IMR-90 (cell line): ENCODE data around the gene SLC51A. TPM values are rescaled to one million over a fixed set of nuclear protein-coding genes. Genes with fewer than 3 reads are reported as not detected.

ENCODE experiments used
- ATAC-seq: fragments of 200-7000 bp; cut with Tn5 transposase; 2 replicates; pipeline ENCODE4 v1.9.1; 2020; ENCODE audit warnings: low read depth, mild to moderate bottlenecking, moderate library complexity
- BruUV-seq: library from RNA; stranded (reverse); fragments of 400-500 nt; replicated peaks from 2 replicates; lab custom pipeline; 2021; lab: Mats Ljungman, UMichigan
- CTCF ChIA-PET: fragments of 300-600 bp; formaldehyde crosslinking; extraction: SDS; loops from one replicate; lab custom pipeline; 2021; ENCODE audit warnings: antibody characterized with exemption; lab: Yijun Ruan, JAX
- POLR2A ChIA-PET: fragments of 300-600 bp; sonication (Branson Sonifier 250); formaldehyde crosslinking; loops from one replicate; lab custom pipeline; 2022; ENCODE audit warnings: antibody characterized with exemption; ENCODE audit not compliant: unreplicated experiment; lab: Charles Lee
- DNase-seq: peaks from one replicate; pipeline ENCODE4 v3.0.0; 2013
- H2AFZ ChIP-seq: replicated peaks from 2 replicates; pipeline ENCODE3; 2013; ENCODE audit warnings: low read length, mild to moderate bottlenecking; ENCODE audit not compliant: poor library complexity
- H2AK5ac ChIP-seq: 2 replicates; pipeline ENCODE4 v1.6.1; 2013; ENCODE audit warnings: low read depth, low read length, inconsistent platforms
- H2AK9ac ChIP-seq: replicated peaks from 2 replicates; pipeline ENCODE3; 2013; ENCODE audit warnings: mild to moderate bottlenecking, low read depth, low read length, moderate library complexity; ENCODE audit not compliant: poor library complexity
- H2BK120ac ChIP-seq: 2 replicates; pipeline ENCODE4 v1.6.1; 2013; ENCODE audit warnings: low read depth, low read length, inconsistent platforms
- H2BK15ac ChIP-seq: 3 replicates; pipeline ENCODE4 v1.6.1; 2013; ENCODE audit warnings: low read depth, low read length, inconsistent platforms
- H2BK20ac ChIP-seq: 2 replicates; pipeline ENCODE4 v1.6.1; 2013; ENCODE audit warnings: low read depth, mild to moderate bottlenecking, inconsistent platforms, low read length, moderate library complexity
- H2BK5ac ChIP-seq: 2 replicates; pipeline ENCODE4 v1.6.1; 2013; ENCODE audit warnings: mild to moderate bottlenecking, low read depth, low read length, inconsistent platforms; ENCODE audit not compliant: poor library complexity, severe bottlenecking
- H3K14ac ChIP-seq: replicated peaks from 2 replicates; pipeline ENCODE4 v1.6.1; 2013; ENCODE audit warnings: low read depth, low read length, inconsistent platforms
- H3K18ac ChIP-seq: 2 replicates; pipeline ENCODE4 v1.6.1; 2013; ENCODE audit warnings: low read depth, low read length, control low read depth
- H3K23ac ChIP-seq: 2 replicates; pipeline ENCODE4 v1.6.1; 2013; ENCODE audit warnings: low read depth, low read length, inconsistent platforms
- H3K27ac ChIP-seq: 2 replicates; pipeline ENCODE4 v1.5.1; 2013; ENCODE audit warnings: mild to moderate bottlenecking, control low read depth, low read length; ENCODE audit not compliant: insufficient read depth
- H3K27me3 ChIP-seq: 2 replicates; pipeline ENCODE4 v1.6.1; 2013; ENCODE audit warnings: low read length; ENCODE audit not compliant: control insufficient read depth, insufficient read depth
- H3K36me3 ChIP-seq: 2 replicates; pipeline ENCODE4 v1.6.1; 2013; ENCODE audit warnings: low read length, mixed read lengths; ENCODE audit not compliant: control insufficient read depth, insufficient read depth
- H3K4ac ChIP-seq: 2 replicates; pipeline ENCODE4 v1.6.1; 2013; ENCODE audit warnings: low read depth, low read length, inconsistent platforms
- H3K4me1 ChIP-seq: 2 replicates; pipeline ENCODE4 v1.6.1; 2013; ENCODE audit warnings: low read length, mixed read lengths; ENCODE audit not compliant: control insufficient read depth, insufficient read depth
- H3K4me2 ChIP-seq: 2 replicates; pipeline ENCODE4 v1.6.1; 2013; ENCODE audit warnings: low read depth, mild to moderate bottlenecking, control low read depth, low read length, moderate library complexity
- H3K4me3 ChIP-seq: 2 replicates; pipeline ENCODE4 v1.5.1; 2013; ENCODE audit warnings: low read depth, mild to moderate bottlenecking, control low read depth, low read length, moderate library complexity; ENCODE audit not compliant: insufficient read depth
- H3K56ac ChIP-seq: 2 replicates; pipeline ENCODE4 v1.6.1; 2013; ENCODE audit warnings: low read length, inconsistent platforms; ENCODE audit not compliant: insufficient read depth; ENCODE audit errors: extremely low read depth
- H3K79me1 ChIP-seq, 2 experiments: 2 replicates each; pipeline ENCODE4 v1.6.1; 2013; ENCODE audit warnings: low read length in 2 of 2, inconsistent platforms in 1 of 2, low read depth in 1 of 2
- H3K9ac ChIP-seq: 2 replicates; pipeline ENCODE4 v1.6.1; 2013; ENCODE audit warnings: low read depth, low read length, control low read depth
- H3K9me1 ChIP-seq: 2 replicates; pipeline ENCODE4 v1.6.1; 2013; ENCODE audit warnings: low read length, inconsistent platforms; ENCODE audit not compliant: insufficient read depth
- H3K9me3 ChIP-seq: 2 replicates; pipeline ENCODE4 v1.6.1; 2013; ENCODE audit warnings: low read length; ENCODE audit not compliant: control insufficient read depth, insufficient read depth
- H4K20me1 ChIP-seq: 2 replicates; pipeline ENCODE4 v1.6.1; 2013; ENCODE audit warnings: low read length, inconsistent platforms; ENCODE audit not compliant: insufficient read depth
- H4K5ac ChIP-seq: 2 replicates; pipeline ENCODE4 v1.6.1; 2013; ENCODE audit warnings: mild to moderate bottlenecking, low read depth, low read length, control low read depth
- H4K8ac ChIP-seq, 2 experiments: 2 replicates each; pipeline ENCODE4 v1.6.1; 2013; ENCODE audit warnings: low read depth in 2 of 2, low read length in 2 of 2, control low read depth in 1 of 2, inconsistent platforms in 1 of 2
- H4K91ac ChIP-seq: 2 replicates; pipeline ENCODE4 v1.6.1; 2013; ENCODE audit warnings: low read depth, low read length, inconsistent platforms; ENCODE audit not compliant: insufficient read depth
- MXI1 ChIP-seq: IDR thresholded peaks from 2 replicates; pipeline ENCODE4 v1.6.1; 2012; ENCODE audit warnings: low read depth, mild to moderate bottlenecking, low read length, moderate library complexity, borderline replicate concordance
- USF2 ChIP-seq: fragments of 150-350 bp; IDR thresholded peaks from 2 replicates; pipeline ENCODE4 v1.6.1; 2017; ENCODE audit warnings: mild to moderate bottlenecking, antibody characterized with exemption, low read length, low read depth
- WGBS, 2 experiments: methylation state at CpG; one replicate each; pipeline versions ENCODE4 v1.1.5 to v1.1.7; 2013; ENCODE audit warnings: missing lambda C conversion rate in 2 of 2; ENCODE audit not compliant: insufficient read length in 1 of 2; ENCODE audit errors: extremely low coverage in 2 of 2; 5-methylcytosine and 5-hydroxymethylcytosine counted together
- dilution Hi-C: fragments of 300-500 bp; cut with HindIII; formaldehyde crosslinking; loops from one replicate; pipeline ENCODE4 v1.14.3; 2018; ENCODE audit warnings: low sequenced_read_pairs; ENCODE audit not compliant: unreplicated experiment
- in situ Hi-C: fragments of 300-500 bp; cut with MboI; formaldehyde crosslinking; loops from 3 replicates; pipeline ENCODE4 v1.14.3; 2019; ENCODE audit warnings: low sequenced_read_pairs, inconsistent platforms, mixed read lengths
- intact Hi-C: fragments of 100-400 bp; cut with micrococcal nuclease; formaldehyde crosslinking; loops from 2 replicates; pipeline ENCODE4 v1.10.0; 2022
- polyA plus RNA-seq, 3 experiments: library from polyadenylated mRNA; depleted of rRNA; stranded (reverse); fragments of >200 nt; gene quantifications; 2 replicates each; pipeline ENCODE4 v1.2.3, GENCODE V29; 2012; ENCODE audit warnings: low replicate concordance in 1 of 3
- total RNA-seq: library from RNA; depleted of rRNA; stranded (reverse); fragments of >200 nt; gene quantifications from 2 replicates; pipeline ENCODE4 v1.2.3, GENCODE V29; 2012

SLC51A gene
- total and polyA plus RNA-seq, 2 of the 4 experiments (the other 2 are of a cell fraction), result not detected

GRCh38 chr3:196175116-196175625, 41.2 kb upstream of the SLC51A start:
- no peaks in the 10 kb centered on the region for H3K36me3 ChIP-seq
- H2BK120ac ChIP-seq, result no peak overlapping the region
- intact Hi-C loops (loop anchor here (5.0 kb wide), 1 partner anchor 93 kb away; the partner anchor contains the start of gene TFRC), in situ Hi-C loops (no loop called here), dilution Hi-C loops (loop anchor here (25.0 kb wide), 1 partner anchor 113 kb away; no protein-coding TSS in a partner anchor)
- 49% methylated on average over 13 of the region's 19 CpGs; no CpG with 5 or more reads in 1 of the 2 experiments for WGBS, 2 experiments
- ATAC-seq (no peak), DNase-seq (no peak)
- H2AK9ac ChIP-seq, result no peak overlapping the region
- no peak overlapping the region for H3K9ac ChIP-seq
- peaks cover 3% of the 10 kb centered on the region; the same call in 1 of the 2 replicates for H3K27me3 ChIP-seq
- H3K27ac ChIP-seq, result no peak overlapping the region
- TF ChIP-seq USF2 (no peak), MXI1 (no peak)
- no peak overlapping the region for H3K56ac ChIP-seq
- no peak overlapping the region for H3K4me3 ChIP-seq
- no peak overlapping the region for H4K91ac ChIP-seq
- H3K23ac ChIP-seq, result no peak overlapping the region
- H3K4me2 ChIP-seq, result no peak overlapping the region
- no peak overlapping the region for H2BK15ac ChIP-seq
- H4K20me1 ChIP-seq, result no peaks in the 10 kb centered on the region
- H4K8ac ChIP-seq, result no peak overlapping the region
- H3K4ac ChIP-seq, result no peak overlapping the region
- no peaks in the 10 kb centered on the region for H3K79me1 ChIP-seq
- H4K5ac ChIP-seq, result no peak overlapping the region
- H2AK5ac ChIP-seq, result no peak overlapping the region
- H3K9me3 ChIP-seq, result no peaks in the 10 kb centered on the region
- H3K4me1 ChIP-seq, result peaks cover 3% of the 10 kb centered on the region; the same call in 1 of the 2 replicates
- H2BK20ac ChIP-seq, result no peak overlapping the region
- no peak overlapping the region for H3K18ac ChIP-seq
- ChIA-PET POLR2A (no interaction called here), CTCF (no interaction called here)
- no peak overlapping the region for H2AFZ ChIP-seq
- no peaks in the 10 kb centered on the region for H3K9me1 ChIP-seq
- BruUV-seq, result no TSS peak
- no peak overlapping the region for H2BK5ac ChIP-seq
- no peak overlapping the region for H3K14ac ChIP-seq
